Measurements from ENCODE around the gene PEX6.
"Not testable (repeated sequence)": the region's sequence is repeated elsewhere in the genome, so short reads cannot be mapped to it uniquely, and the experiment has no call there.

Gene PEX6

DNA sequence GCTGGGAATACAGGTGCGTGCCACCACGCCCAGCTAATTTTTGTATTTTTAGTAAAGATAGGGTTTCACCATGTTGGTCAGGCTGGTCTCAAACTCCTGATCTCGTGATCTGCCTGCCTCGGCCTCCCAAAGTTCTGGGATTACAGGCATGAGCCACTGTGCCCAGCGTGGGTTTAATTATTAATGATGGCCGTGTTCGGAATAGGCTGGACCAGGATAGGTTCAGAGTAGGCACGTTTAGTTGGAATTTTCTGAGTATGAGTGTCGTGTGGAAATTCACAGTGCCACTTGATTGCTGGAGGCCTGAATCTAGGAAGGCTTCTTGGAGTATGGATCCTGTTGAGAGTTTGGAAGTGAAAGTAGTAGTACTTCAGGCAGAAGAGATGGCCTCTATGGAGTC lies 19.2 kb upstream of the PEX6 start:
- not testable (repeated sequence) for DNase-seq (ENCODE audit: low read depth)

DNA sequence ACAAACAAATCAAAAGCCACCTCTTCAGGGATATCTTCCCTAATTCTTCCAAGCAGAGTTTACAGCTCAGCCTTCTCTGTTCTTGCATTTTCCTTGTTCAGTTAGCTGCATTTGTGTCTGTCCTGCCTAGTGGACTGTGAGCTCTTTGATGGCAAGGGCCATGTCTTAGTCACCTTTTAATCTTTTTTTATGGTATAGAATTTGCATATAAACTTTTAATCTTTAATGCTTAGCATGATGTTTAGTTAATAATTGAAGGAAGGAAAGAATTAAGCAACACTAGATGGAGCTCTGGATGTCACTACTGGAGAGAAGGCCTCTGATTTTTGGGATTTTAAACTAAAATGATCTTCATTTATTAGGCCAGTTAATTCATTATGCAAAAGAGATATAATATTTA lies 17.5 kb upstream of the PEX6 start:
- DNase-seq (ENCODE audit: low read depth), result no peak

DNA sequence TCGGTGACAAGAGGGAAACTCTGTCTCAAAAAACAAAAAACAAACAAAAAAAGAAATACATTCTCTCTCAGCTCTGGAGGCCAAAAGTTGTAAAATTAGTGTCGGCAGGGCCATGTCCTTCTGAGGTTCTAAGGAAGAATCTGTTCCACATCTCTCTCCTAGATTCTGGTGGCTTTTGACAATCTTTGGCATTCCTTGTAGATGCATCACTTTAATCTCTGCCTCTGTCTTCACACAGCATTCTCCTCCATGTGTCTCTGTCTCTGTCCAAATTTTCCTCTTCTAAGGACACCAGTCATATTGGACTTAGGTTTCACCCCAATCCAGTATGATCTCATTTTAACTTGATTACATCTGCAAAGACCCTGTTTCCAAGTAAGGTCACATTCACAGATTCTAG lies 14.5 kb upstream of the PEX6 start:
- no peak for DNase-seq (ENCODE audit: low read depth)

DNA sequence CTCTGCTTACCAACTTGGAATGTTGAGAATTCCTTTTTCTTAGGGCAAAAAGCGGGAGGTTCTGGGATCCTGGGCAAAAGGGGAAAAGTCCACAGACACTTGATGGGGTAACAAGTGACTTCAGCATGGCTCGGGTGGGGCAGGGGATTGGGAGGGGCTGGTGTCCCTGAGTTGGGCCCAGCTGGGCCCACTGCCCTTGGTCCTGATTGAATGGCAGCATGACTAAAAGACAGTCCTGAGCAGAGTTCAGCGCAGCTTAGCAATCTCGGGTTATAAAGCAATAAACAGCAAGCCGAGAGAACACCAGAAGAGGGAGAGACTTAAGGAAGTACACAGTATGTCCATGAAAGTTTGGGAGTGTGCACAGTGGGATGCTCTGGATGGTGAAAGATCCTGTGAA lies 10.9 kb upstream of the PEX6 start:
- no peak for DNase-seq (ENCODE audit: low read depth)

DNA sequence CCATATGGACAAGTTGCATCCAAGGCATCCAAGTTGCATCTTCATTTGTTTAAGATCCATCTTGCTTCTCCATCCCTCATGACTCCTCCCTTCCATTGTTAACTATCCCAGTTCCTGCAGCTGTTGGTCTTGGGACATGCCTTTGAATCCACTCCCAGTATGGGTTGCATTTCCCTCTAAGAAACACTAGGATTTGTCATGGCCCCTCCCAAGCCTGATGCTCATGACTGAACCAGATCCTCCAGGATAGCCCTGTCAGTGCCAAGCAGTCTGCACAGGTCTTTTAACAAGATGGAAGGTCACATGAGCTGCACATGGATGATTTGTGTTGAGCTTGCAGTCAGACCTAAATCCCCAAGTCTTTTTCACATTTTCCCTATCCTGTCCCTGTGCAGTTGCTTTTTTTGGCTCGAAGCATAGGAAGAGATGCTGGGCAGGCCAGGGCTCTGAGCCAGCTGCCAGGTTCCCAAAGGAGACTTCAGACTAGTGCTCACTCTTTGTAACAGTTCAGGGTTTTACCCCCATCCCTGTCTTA lies 9.6 kb upstream of the PEX6 start:
- no peak for DNase-seq (ENCODE audit: low read depth)

DNA sequence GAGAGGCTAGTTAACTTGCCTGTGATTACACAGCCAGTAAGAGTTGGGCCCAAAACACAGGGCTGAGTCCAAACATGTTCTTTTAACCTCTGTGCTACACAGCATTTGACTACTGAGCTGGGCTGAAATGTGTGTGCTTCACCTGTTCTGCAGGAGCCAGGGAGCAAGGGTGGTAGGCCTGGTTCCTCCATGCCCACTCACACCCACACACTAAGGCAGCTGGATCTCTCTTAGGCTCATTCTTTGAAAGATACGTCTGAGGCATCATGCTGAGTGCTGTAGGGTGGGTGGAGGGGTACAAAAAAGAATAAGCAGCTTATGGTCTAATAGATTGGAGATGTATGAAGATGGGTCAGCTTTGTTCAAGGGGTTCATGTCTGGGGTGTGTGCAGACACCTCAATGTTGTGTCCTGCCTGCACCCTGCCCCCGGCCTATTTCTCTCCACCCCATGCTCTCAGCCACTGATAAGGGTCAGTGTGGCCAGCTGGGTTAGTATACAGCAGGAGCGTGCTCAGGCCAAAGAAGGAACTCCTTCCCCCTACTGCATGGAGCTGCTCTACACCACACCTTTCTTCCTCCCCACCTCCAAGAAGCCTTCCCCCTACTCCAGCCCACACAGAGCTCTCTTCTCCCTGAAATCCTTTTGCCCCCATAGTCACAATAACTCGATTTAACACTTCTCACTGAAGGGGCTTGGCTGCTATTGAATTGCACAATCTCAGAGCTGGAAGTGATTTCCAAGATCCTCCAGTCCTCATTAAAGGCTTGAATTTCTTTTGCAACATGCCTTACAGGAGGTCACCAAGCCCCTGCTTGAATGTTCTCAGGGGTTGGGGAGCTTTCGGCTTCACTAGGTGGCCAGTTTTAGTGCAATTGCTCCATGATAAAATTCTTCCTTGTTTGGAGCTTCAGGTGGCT lies 8.8 kb upstream of the PEX6 start:
- no peak for DNase-seq (ENCODE audit: low read depth)

DNA sequence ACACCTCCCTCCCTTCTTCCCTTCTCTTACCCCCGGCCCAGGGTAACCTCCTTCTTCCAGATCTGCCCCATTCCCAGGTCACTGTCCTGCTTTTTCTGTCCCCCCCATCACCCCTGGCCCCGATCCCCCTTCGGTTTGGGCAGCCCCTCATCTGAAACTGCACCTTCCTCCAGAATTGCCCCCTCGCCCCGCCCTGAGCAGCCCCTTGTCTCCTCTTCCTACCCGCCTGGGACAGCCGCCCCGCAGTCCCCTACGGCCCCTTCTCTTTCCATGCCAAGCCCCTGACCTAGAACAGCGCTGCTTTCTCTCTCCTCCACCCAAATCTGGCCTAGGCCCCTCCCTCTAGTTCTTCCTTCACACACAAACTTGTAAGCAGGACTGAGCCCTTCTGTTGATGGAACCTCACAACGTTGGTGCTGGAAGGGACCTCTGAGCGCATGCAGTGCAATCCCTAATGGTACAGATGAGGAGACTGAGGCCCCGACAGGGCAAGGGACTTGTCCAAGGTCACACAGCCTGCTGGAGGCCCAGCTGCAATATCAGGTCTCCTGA lies 6.0 kb upstream of the PEX6 start:
- no peak for DNase-seq (ENCODE audit: low read depth)

DNA sequence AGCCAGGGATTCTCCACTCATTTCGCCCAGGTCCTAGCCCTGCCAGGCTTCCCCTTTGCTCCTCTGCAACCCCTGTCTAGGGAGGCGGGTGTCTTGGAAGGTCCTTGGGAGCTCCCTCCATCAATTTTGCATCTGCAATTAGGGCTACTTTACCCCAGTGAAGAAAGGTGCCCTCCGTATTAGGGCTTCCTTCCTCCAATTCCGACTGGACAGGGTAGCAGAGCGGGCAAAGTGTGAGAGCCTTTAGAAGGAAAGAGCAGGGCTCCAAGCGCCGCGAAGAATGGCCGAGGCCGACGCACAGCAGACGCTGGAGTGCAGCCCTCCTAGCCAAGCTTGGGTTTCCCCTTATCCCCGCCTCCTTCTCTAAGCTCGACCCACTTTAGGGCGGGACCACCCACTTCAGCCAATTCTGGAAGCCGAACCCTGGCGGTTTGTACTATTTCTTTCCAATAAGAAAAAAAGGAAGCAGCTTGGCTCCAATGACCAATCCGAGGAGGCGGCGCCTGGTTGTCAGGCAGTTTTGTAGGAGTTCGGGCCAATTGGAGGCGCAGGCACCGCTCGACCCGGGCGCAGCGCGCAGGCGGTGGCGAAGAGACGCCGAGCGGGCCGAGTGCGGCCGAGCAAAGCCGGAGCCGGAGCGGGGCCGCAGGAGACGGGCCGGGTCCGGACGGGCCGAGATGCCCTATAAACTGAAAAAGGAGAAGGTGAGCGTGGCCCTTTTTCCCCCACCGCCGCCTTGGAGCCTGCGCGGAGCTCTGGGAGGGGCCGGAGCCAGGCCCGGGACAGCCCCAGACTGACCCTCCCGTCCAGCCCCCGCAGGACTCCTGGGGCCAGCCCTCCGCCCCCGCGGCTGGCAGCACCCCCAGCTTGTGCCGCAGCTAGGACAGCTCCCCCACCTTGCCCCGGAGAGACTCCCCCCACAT lies 5.3 kb upstream of the PEX6 start, which contains the start of gene PPP2R5D:
Gene PPP2R5D, plus strand, starts transcription at position 570 of the 923 bp plus-strand sequence. Its CDS starts 108 bp downstream, at position 678.
- peak; percentile 98 for DNase-seq (ENCODE audit: low read depth)

DNA sequence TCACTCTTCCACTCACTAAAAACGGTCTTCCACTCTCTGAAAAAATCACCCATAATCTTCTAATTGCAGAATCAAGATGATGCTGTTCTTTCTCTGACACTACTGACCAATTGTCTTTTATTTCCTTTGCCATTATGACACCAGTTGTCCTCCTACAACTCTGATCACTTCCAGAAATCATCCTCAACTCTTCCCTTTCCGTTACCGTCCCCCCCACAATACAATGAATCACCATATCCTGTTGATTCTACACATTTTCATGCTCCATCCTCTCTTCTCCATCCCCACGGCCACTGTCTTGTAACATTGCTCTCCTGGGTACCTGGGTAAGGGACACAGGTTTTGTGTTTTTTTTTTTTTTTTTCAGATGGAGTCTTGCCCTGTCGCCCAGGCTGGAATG lies 2.9 kb upstream of the PEX6 start:
- no peak for DNase-seq (ENCODE audit: low read depth)

DNA sequence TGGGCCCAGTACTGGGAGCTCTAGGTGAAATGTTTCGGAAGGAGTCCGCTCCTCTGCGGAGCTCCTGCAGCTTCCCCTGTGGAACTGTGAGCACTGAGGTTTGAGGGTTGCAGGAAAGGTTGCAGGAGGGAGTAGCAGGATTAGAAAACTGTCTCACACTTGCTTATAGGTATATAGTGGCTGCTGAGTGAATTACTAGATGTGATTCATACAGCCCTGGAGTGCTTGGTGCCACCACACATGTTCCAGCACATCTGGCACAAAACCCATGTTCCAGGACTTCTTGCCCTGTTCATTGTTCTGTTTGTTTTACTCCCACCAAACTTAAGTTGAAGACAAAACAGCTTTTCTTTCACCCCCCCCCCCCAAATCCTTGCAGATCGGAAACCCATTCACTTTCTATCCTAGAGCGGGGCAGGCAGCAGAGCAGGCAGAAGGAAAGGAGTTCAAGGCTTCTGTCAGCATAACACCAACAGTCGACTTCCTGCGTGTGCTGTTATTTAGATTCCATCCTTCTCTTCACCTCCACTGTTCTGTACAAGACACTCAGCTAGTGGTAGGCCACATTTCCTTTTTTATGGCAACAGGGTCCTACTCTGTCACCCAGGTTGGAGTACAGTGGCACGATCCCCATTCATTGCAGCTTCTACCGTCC lies 669 bp upstream of the PEX6 start:
- DNase-seq (ENCODE audit: low read depth), result no peak

DNA sequence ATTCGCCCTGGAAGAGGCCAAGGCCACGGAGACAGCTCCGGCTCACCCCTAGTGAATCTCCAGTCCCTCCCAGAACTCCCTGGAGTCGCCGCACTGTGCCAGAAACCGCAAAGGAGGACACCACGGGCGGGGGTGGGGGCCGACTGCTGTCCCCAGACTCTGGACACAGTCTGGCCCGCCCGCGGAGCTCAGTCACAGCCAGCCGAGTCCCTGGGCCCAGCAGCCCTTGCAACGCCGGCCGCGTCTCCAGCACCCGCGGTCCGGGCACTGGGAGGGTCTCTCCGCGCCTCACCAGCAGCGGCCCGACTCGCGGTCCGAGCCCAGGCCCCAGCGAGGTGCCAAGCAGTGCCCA lies 518 bp downstream of the PEX6 start:
- no peak for DNase-seq (ENCODE audit: low read depth)

DNA sequence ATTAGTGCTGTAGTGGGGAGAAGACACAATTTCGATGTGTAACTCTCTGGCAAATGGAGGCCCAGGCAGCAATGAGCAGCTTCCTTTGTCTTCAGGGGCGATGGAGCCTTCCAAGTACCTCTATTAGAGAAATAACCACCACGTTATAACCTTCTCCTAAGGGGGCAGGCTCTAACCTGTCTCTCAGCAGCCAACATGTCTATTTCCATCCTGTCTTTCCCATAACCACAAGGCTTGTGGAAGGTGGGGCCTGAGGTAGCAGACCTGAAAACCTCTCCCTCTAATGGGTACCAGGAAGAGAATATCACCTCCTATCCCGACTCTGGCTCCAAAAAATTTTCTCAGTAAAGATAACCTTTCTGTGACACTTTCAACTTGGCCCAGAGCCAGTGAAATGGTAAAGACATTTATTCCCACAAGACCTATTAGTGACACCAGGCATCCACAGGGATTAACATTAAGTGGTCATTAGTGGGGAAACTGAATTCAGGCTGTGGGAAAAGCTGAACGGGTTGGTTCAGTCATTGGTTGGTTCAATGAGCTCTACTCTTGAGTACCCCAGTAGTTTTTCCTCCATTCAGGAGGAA lies 4.0 kb downstream of the PEX6 start:
- no peak for DNase-seq (ENCODE audit: low read depth)

DNA sequence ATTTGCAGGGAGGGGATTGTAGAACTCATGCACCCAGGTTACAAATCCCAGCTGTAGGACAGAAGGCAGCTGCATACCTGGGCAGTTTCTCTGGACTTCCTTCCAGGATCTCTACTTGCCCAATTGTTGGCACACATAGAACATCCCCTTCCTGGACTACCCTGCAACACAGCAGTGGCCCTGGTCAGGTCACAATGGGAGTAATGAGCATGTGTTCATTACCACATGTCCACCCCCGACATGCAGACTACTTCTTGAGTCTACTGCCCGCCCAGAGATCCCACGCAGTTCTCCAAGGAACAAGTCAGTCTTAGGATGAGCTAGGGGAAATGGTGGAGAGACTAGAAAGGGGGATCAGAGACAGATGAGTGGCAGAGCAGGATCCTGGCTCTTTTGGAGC lies 5.1 kb downstream of the PEX6 start:
- no peak for DNase-seq (ENCODE audit: low read depth)

DNA sequence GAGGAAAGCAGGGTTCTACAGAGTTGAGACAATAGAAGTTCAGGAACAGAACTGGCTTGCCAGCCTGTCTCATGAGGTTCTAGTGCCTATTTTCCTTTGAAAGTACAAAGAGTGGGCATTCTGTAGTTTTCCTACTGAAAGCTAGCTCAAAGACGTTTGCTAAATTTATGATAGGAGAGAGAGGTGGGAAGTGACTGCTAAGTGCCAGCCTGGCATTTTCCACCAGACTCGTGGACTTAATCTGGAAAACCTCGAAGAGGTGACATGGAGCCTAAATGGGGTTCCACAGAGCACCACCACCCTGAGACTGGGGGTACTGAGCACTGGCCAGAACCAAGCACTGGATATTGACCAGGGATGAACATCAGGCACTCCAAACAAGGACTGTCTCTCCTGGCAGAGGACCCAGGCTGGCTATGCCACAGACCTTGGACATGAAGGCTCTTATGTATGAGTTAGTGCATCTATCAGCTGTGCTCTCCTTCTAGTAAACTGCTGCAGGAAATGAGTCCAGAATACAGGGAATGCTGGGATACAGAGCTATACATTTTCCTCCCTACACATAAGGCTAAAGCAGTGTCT lies 7.1 kb downstream of the PEX6 start:
- no peak for DNase-seq (ENCODE audit: low read depth)

DNA sequence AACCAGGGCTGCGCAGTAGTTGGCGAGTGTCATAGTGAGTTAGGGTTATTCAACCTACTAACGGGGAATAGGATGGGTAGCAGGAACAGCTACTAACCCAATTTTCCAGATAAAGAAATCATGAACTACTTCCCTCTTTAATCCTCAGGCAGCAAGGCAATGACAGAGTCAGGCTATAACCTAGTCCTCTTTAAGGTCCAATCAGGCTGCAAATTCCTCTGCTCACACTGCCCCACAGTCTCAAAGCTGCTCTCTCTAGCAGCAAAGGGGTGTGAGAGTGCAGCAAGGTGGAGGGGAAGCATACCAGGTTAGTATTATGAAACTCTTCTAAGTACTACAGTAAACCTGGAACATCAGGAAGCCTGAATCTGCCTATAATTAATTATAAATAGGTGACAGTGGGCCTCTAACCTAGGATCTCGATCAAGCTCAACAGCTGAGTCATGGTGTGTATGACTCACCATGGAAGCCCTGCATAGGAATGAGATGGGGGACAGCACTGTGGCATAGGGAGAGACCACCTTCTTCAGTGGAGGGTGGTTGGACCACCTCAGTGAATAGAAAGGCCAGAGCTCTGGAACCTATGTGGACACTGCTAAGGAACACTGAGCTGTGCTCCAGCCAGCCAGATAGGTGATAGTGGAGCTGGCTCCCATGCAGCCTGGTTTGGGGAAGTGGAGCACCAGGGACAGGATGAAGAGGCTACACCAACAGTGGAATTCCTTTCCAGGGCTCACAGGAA lies 7.9 kb downstream of the PEX6 start:
- no peak for DNase-seq (ENCODE audit: low read depth)

DNA sequence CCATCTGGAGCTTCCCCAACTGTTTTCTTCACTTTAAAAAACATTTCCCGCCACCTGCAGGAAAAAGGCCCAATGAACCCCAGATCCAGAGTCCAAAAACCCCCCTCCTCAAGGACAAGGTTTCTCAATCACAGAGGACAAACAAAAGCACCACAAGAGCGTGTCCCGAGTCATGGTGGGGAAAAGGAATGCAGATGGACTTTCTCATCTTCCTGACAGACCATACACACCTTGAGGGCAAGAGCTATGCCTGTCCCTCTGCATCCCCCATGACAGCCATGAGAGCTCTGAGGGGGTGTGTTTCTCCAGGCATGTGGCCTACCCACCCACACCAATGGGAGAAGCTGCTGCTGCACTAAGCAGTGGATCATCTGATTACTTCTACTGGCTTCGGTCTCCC lies 9.0 kb downstream of the PEX6 start:
- no peak for DNase-seq (ENCODE audit: low read depth)

DNA sequence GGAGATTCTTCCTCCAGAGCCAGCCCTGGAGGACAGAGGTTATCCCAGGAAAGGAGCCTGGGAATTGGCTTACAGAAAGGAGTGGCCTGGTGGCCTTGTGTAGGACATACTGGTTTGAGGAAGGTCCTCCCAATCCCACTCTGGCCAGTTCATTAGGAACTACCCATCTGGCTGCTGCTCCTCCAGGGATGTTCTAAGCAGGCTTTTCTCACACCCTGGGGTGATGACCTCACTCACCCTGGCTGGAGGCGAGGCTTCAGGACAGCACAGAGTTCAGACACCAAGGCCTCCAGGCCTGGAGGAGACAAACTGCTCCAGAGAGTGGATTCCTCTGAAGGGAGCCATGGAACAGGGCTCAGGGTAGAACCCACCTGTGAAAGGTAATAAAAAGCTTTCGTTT lies 9.6 kb downstream of the PEX6 start:
- DNase-seq (ENCODE audit: low read depth), result no peak

DNA sequence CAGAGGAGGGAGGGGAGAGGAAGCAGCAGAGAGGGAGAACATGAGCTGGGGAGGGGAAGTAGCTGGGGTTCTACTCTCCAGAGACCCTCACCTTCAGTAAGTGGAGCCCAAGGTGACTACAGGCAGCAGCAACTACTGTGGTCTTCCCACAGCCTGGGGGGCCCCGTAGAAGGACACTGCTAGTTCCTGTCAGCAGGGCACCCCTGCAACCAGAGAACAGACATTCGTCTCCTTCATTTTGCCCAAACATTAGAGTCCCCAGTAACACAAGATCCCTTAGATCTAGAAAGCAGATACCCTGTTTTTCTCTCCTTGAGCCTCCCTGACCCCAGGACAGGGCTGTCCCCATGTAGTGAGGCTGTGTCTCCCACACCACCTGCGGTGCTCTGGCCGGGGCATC lies 10.2 kb downstream of the PEX6 start:
- DNase-seq (ENCODE audit: low read depth), result no peak

DNA sequence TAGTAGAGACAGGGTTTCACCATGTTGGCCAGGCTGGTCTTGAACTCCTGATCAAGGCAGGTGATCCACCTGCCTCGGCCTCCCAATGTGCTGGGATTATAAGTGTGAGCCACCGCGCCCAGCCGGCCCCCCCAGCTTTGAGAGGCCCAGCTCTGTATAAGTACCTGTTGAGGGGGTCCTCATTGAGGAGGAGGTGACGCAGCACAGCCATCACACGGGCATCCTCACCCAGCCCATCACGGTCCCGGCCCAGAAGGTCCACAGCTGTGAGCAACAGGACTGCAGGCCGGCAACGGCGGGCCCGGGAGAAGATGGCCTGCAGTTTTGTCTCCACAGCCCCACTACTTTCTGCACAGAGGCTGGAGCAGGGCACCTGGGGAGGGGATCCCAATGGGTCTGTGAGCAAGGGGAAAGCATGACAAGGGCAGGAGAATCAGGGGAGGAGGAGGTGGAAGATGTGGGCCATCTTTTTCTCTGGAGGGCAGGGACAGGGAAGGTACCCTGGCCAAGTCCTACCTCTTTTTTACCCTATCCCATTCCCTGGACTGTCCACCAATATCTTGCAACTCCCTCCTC lies 10.8 kb downstream of the PEX6 start:
- no peak for DNase-seq (ENCODE audit: low read depth)

DNA sequence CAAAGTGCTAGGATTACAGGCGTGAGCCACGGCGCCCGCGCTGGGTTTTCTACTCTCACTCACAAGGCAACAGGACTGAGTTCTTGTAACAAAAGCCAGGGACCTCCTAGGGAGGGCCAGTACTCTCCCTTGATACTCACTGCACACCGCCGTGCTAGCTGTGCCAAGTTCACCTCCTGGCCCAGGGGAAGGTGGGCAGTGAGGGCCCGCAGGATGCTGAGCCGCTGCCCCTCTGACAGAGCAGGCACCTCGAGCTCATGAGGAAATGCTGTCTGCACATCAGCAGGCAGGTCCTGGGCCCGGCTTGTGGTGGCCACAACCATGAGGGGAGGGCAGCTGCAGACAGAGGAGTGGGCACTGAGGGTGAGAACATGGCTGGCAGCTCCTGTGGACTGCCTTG lies 11.8 kb downstream of the PEX6 start:
- DNase-seq (ENCODE audit: low read depth), result no peak
